IMR-90 (cell line): ENCODE results near the gene UFC1.

Experiments used
- POLR2A ChIP-seq: IDR thresholded peaks from 2 replicates; pipeline ENCODE4 v1.6.1; 2012; ENCODE audit warnings: mild to moderate bottlenecking, low read depth, low read length
- RAD21 ChIP-seq: IDR thresholded peaks from 2 replicates; pipeline ENCODE4 v1.6.1; 2012; ENCODE audit warnings: low read length, improper control_type of control experiment
- SMC3 ChIP-seq: fragments of 150-350 bp; IDR thresholded peaks from 2 replicates; pipeline ENCODE4 v1.6.1; 2016; ENCODE audit warnings: low read depth, mild to moderate bottlenecking, antibody characterized with exemption, low read length, moderate library complexity
- TF ChIP-seq, protein P1 (sequence below): fragments of 150-350 bp; IDR thresholded peaks from 2 replicates; pipeline ENCODE4 v1.6.1; 2017; ENCODE audit warnings: mild to moderate bottlenecking, antibody characterized with exemption, low read length, low read depth
- TF ChIP-seq, protein P2 (sequence below): conservative IDR thresholded peaks from 2 replicates; pipeline ENCODE4 v1.5.1; 2012; ENCODE audit warnings: mild to moderate bottlenecking, low read depth, low read length, improper control_type of control experiment
- TF ChIP-seq, protein P3 (sequence below): fragments of 150-350 bp; IDR thresholded peaks from 2 replicates; pipeline ENCODE4 v1.6.1; 2016; ENCODE audit warnings: low read depth, mild to moderate bottlenecking, low read length, moderate library complexity, borderline replicate concordance

DNA sequence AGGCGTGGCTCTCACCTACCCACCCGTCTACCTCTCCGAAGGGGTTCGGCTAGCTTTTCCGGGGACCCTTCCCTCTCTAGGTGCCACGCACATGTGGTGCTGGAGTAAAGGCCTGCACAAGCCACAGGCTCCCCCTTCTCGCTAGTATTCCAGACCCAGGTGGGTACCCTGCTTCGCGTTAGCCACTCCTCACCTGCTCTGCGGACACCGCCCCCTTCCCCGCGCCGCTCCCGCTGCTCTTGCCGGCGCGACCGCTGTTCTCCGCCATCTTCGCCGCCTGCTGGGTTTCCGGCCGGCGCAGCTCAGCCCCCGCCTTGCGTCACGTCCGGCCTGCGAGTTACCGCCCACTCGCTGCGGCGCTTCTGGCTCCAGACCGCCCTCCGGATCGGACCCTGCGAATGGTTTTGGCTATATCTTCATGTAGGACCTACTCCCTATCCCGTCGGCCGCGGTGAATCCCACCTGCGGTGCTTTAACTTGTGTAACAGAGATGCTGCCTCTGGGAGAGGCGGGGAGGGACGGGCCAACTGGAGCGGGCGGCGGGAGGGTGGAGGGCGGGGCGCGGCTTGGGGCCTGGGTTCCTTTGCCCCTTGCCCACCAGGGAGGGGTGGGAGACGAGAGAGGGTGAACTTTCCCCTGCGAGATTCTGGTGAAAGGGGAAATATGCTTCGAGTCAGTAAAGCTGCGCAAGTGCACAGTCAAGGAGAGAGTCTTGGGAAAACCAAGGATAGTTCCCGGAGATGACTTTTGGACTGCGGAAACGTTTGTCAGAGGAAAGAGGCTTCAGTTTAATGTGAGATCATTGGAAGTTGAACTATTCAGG lies 35.8 kb upstream of the UFC1 start, which contains the start of the genes NIT1 and PFDN2:
- TF ChIP-seq, protein P1, sequence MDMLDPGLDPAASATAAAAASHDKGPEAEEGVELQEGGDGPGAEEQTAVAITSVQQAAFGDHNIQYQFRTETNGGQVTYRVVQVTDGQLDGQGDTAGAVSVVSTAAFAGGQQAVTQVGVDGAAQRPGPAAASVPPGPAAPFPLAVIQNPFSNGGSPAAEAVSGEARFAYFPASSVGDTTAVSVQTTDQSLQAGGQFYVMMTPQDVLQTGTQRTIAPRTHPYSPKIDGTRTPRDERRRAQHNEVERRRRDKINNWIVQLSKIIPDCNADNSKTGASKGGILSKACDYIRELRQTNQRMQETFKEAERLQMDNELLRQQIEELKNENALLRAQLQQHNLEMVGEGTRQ = no peak
- TF ChIP-seq, protein P2, sequence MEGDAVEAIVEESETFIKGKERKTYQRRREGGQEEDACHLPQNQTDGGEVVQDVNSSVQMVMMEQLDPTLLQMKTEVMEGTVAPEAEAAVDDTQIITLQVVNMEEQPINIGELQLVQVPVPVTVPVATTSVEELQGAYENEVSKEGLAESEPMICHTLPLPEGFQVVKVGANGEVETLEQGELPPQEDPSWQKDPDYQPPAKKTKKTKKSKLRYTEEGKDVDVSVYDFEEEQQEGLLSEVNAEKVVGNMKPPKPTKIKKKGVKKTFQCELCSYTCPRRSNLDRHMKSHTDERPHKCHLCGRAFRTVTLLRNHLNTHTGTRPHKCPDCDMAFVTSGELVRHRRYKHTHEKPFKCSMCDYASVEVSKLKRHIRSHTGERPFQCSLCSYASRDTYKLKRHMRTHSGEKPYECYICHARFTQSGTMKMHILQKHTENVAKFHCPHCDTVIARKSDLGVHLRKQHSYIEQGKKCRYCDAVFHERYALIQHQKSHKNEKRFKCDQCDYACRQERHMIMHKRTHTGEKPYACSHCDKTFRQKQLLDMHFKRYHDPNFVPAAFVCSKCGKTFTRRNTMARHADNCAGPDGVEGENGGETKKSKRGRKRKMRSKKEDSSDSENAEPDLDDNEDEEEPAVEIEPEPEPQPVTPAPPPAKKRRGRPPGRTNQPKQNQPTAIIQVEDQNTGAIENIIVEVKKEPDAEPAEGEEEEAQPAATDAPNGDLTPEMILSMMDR = no peak
- TF ChIP-seq POLR2A (peak; percentile 94), RAD21 (0 out of 2 replicates have a peak, but pooled peaks have one; percentile 2), SMC3 (no peak)
- TF ChIP-seq, protein P3, sequence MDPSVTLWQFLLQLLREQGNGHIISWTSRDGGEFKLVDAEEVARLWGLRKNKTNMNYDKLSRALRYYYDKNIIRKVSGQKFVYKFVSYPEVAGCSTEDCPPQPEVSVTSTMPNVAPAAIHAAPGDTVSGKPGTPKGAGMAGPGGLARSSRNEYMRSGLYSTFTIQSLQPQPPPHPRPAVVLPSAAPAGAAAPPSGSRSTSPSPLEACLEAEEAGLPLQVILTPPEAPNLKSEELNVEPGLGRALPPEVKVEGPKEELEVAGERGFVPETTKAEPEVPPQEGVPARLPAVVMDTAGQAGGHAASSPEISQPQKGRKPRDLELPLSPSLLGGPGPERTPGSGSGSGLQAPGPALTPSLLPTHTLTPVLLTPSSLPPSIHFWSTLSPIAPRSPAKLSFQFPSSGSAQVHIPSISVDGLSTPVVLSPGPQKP = no peak
